ENCODE measurements around the gene MBNL3. TPM values are rescaled to one million over a fixed set of nuclear protein-coding genes. Genes with fewer than 3 reads are reported as not detected.

Gene MBNL3
- total RNA-seq, 4 donors from 2014 or later, result 1.7 to 4.5 (median 2.8) TPM

- in situ Hi-C loops (cut with MboI; ENCODE audit: low sequenced_read_pairs in 4 of 4), result no loop called here
- Histone ChIP-seq H3K27me3 (no peaks in the 10 kb centered on the region), H3K27ac (no peak overlapping the region), H3K4me1 (no peaks in the 10 kb centered on the region), H3K4me3 (no peak overlapping the region), H3K36me3 (no peaks in the 10 kb centered on the region), H3K9me3 (no peaks in the 10 kb centered on the region)
- no peak for ATAC-seq
- intact Hi-C loops (cut with DNase I; ENCODE audit: low total_unique reads), result no loop called here
- DNase-seq, result no peak
- TF ChIP-seq CTCF (IDR thresholded peaks at IDR 0.05 in 4 of 5, conservative IDR thresholded peaks at IDR 0.05 in 1 of 5) (no peak), POLR2A (IDR thresholded peaks at IDR 0.05) (no peak)
Measured at GRCh38 chrX:132425744-132426318, 63.0 kb downstream of the MBNL3 start.

- no peak overlapping the region for H3K27ac ChIP-seq
- H3K36me3 ChIP-seq, result no peaks in the 10 kb centered on the region
- in situ Hi-C loops (cut with MboI; ENCODE audit: low sequenced_read_pairs in 4 of 4), result no loop called here
- H3K27me3 ChIP-seq, result no peaks in the 10 kb centered on the region
- intact Hi-C loops (cut with DNase I; ENCODE audit: low total_unique reads), result no loop called here
- ATAC-seq (no peak), DNase-seq (no peak)
- no peaks in the 10 kb centered on the region for H3K4me1 ChIP-seq
- no peaks in the 10 kb centered on the region for H3K9me3 ChIP-seq
- H3K4me3 ChIP-seq, result no peak overlapping the region
- TF ChIP-seq POLR2A (IDR thresholded peaks at IDR 0.05) (no peak), CTCF (IDR thresholded peaks at IDR 0.05 in 4 of 5, conservative IDR thresholded peaks at IDR 0.05 in 1 of 5) (no peak)
Measured at GRCh38 chrX:132423323-132423722, 65.5 kb downstream of the MBNL3 start.

DNA sequence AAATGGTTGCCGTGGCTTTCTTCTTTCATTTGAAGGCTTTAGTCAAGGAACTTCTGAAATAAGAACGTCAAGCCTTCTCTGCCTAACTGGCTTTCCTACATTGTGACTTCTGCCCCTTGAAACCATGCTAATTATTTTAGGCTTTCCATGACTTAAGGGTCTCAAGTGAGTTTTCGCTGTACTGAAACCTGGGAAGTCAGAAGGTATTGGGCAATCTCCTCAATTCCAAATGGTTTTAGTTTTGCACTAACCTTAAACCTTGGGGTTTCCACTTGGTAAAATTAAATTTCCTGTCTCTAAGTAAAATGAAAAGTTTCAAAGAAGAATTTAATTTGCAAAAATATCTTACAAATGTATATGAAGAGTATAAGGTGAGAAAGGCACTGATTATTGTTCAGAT, 73.8 kb downstream of the MBNL3 start:
- ATAC-seq (no peak), DNase-seq (no peak)
- Histone ChIP-seq H3K27me3 (no peaks in the 10 kb centered on the region), H3K9me3 (no peaks in the 10 kb centered on the region), H3K36me3 (no peaks in the 10 kb centered on the region), H3K4me1 (no peaks in the 10 kb centered on the region), H3K4me3 (no peak overlapping the region), H3K27ac (no peak overlapping the region)
- intact Hi-C loops (cut with DNase I; ENCODE audit: low total_unique reads) (no loop called here), in situ Hi-C loops (cut with MboI; ENCODE audit: low sequenced_read_pairs in 4 of 4) (no loop called here)
- TF ChIP-seq POLR2A (IDR thresholded peaks at IDR 0.05), result no peak
- no peak for TF ChIP-seq CTCF (IDR thresholded peaks at IDR 0.05 in 4 of 5, conservative IDR thresholded peaks at IDR 0.05 in 1 of 5)

DNA sequence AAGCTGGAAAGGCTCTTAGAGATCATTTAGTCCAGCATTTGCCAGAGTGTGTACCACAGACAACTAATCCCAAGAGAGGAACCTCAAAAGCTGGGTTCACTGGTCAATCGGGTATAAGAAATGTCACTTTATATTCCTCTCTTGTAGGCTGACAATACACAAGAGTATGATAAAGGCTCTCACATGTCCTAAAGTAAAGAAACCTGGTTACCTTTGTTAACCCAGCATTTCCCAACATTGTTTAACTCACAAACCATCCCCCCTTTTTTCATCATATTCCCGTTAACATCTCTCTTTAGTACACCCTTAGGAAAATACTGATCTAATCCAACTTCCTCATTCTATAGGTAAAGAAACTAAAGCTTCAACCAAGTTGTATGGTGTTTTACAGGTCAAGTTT, 74.4 kb downstream of the MBNL3 start:
- ATAC-seq, result no peak
- Histone ChIP-seq H3K36me3 (no peaks in the 10 kb centered on the region), H3K27ac (no peak overlapping the region), H3K4me1 (no peaks in the 10 kb centered on the region), H3K9me3 (no peaks in the 10 kb centered on the region), H3K27me3 (no peaks in the 10 kb centered on the region), H3K4me3 (no peak overlapping the region)
- in situ Hi-C loops (cut with MboI; ENCODE audit: low sequenced_read_pairs in 4 of 4), result no loop called here
- no peak for DNase-seq
- TF ChIP-seq POLR2A (IDR thresholded peaks at IDR 0.05) (no peak), CTCF (IDR thresholded peaks at IDR 0.05 in 4 of 5, conservative IDR thresholded peaks at IDR 0.05 in 1 of 5) (no peak)
- intact Hi-C loops (cut with DNase I; ENCODE audit: low total_unique reads), result no loop called here

GRCh38 chrX:132413459-132413858, 75.4 kb downstream of the MBNL3 start:
- no peaks in the 10 kb centered on the region for H3K4me1 ChIP-seq
- H3K27me3 ChIP-seq, result no peaks in the 10 kb centered on the region
- in situ Hi-C loops (cut with MboI; ENCODE audit: low sequenced_read_pairs in 4 of 4), result no loop called here
- intact Hi-C loops (cut with DNase I; ENCODE audit: low total_unique reads), result no loop called here
- no peak for DNase-seq
- H3K9me3 ChIP-seq, result no peaks in the 10 kb centered on the region
- no peak overlapping the region for H3K4me3 ChIP-seq
- TF ChIP-seq CTCF (IDR thresholded peaks at IDR 0.05 in 4 of 5, conservative IDR thresholded peaks at IDR 0.05 in 1 of 5) (no peak), POLR2A (IDR thresholded peaks at IDR 0.05) (no peak)
- no peaks in the 10 kb centered on the region for H3K36me3 ChIP-seq
- H3K27ac ChIP-seq, result no peak overlapping the region
- no peak for ATAC-seq
